ENCODE results near the gene CTDSP1.

Gene CTDSP1

GRCh38 chr2:218362606-218363005 is 37.1 kb upstream of the CTDSP1 start:
- Histone ChIP-seq H3K36me3 (ENCODE audit: control insufficient read depth, insufficient read depth, low read length) (no peaks in the 10 kb centered on the region), H3K27me3 (replicated peaks; ENCODE audit: control insufficient read depth, insufficient read depth, low read length) (no peaks in the 10 kb centered on the region), H3K4me3 (replicated peaks; ENCODE audit: low read depth, low read length) (no peak overlapping the region)
- peak; percentile 36 for DNase-seq (ENCODE audit: extremely low read depth, insufficient read length)
- TF ChIP-seq CTCF (IDR thresholded peaks at IDR 0.05; ENCODE audit: insufficient read depth, low read length, poor library complexity, severe bottlenecking), result no peak

DNA sequence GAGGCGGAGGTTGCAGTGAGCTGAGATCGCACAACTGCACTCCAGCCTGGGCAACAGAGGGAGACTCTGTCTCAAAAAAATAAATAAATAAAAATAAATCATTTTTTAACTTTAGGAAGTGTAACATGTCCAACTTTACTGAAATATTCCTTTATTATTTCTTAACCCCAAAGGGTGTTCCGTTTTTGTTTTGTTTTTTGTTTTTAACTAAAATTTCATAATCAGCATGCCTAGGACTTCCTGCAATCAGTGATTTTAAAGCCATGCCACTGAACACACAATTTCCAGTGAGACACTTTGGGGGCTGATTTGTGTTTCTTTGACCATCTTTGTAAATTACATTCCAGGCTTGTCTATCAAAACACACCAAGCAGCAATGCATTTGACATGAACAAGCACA is 35.9 kb upstream of the CTDSP1 start:
- TF ChIP-seq CTCF (IDR thresholded peaks at IDR 0.05; ENCODE audit: insufficient read depth, low read length, poor library complexity, severe bottlenecking), result no peak
- no peaks in the 10 kb centered on the region for H3K27me3 ChIP-seq (replicated peaks; ENCODE audit: control insufficient read depth, insufficient read depth, low read length)
- H3K36me3 ChIP-seq (ENCODE audit: control insufficient read depth, insufficient read depth, low read length), result no peaks in the 10 kb centered on the region

DNA sequence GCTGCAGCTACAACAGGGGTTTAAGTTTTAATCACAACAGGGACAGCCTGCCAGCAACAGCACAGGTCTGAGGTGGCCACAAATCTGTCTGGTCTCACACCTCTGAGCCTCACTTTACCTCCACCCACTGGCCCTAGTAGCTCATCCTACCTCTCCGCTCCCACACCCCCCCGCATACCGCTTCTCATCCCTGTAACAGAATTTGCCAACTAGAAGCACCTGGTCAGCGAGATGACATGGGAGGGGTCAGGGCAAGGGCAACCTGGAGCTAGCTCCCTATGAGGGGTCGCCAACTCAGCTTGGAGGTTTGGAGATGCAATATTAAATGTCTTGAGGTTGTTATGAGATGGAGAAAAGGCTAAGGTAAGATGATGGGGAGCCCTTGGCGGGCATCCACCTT is 35.5 kb upstream of the CTDSP1 start:
- Histone ChIP-seq H3K4me3 (replicated peaks; ENCODE audit: low read depth, low read length) (no peak overlapping the region), H3K36me3 (ENCODE audit: control insufficient read depth, insufficient read depth, low read length) (no peaks in the 10 kb centered on the region), H3K27me3 (replicated peaks; ENCODE audit: control insufficient read depth, insufficient read depth, low read length) (no peaks in the 10 kb centered on the region)
- DNase-seq (ENCODE audit: extremely low read depth, insufficient read length), result no peak
- TF ChIP-seq CTCF (IDR thresholded peaks at IDR 0.05; ENCODE audit: insufficient read depth, low read length, poor library complexity, severe bottlenecking), result no peak

More for the DNA sequence above, 35.9 kb upstream of the CTDSP1 start:
- DNase-seq (ENCODE audit: extremely low read depth, insufficient read length), result no peak
- no peak overlapping the region for H3K4me3 ChIP-seq (replicated peaks; ENCODE audit: low read depth, low read length)

DNA sequence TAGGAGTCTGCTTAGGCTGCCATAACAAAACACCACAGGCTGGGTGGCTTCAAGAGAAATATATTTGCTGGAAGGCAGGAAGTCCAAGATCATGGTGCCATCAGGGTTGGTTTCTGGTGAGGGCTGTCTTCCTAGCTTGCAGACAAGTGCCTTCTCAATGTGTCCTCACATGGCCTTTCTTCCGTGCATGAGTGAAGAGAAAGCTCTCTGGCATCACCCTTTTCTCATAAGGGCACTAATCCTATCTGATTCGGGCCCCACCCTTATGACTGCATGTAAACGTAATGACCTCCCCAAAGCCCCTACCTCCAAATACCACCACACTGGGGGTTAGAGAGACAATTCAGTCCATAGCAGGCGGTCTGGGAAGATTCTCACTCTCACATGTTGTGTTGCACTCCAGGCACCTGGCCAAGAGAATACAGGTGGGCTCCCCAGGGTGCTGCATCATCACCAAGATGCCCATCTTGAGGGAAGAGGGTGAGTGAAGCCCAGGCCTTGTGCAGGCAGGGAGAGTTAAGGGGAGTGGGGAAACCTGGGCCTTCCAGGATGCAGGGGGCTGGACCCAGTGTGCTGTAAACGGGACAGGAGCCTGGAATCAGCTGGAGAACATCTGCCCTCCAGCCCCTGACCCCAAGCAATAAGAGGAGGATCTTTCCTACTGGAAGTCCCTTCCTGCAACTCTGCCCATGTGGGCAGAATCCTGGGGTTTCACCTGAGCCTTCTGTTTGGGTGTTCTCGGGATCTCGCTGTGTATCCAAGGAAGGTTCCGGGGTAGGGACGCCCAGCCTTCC is 32.9 kb upstream of the CTDSP1 start:
- H3K36me3 ChIP-seq (ENCODE audit: control insufficient read depth, insufficient read depth, low read length), result no peaks in the 10 kb centered on the region
- no peak for DNase-seq (ENCODE audit: extremely low read depth, insufficient read length)
- peak overlapping the region; percentile 77 for H3K4me3 ChIP-seq (replicated peaks; ENCODE audit: low read depth, low read length)
- TF ChIP-seq CTCF (IDR thresholded peaks at IDR 0.05; ENCODE audit: insufficient read depth, low read length, poor library complexity, severe bottlenecking), result no peak
- no peaks in the 10 kb centered on the region for H3K27me3 ChIP-seq (replicated peaks; ENCODE audit: control insufficient read depth, insufficient read depth, low read length)

DNA sequence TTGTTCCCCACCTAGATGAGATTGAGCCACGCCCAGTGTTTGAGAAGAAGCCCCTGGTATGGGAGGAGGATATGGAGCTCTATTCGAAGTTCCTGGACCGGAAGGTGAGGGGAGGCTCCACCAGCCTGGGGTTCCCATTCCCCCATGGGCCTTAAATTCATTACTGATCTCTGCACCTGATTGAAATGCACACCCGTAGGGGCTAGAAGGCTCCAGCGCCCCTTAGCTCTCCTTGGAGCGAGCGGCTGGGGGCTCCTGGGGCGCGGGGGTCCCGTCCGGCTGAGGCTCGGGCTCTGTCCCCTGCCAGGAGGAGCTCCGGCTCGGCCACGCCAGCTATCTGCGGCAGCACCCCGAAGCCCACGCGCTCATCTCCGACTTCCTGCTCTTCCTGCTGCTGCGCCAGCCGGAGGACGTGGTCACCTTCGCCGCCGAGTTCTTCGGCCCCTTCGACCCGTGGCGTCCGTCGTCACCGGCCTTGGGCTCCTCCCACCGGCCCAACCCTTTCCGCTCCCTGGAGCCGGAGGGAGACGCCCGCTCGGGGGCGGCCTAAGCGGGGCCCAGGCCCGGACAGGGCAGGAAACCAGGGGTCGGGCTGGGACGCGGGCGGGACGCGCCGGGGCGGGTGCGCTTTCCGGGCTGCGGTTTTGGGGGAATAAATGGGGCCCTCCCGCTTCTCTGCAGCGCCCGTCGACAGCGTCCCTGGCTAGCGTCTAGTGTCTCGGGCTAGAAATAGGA is 32.1 kb upstream of the CTDSP1 start:
- no peaks in the 10 kb centered on the region for H3K36me3 ChIP-seq (ENCODE audit: control insufficient read depth, insufficient read depth, low read length)
- TF ChIP-seq CTCF (IDR thresholded peaks at IDR 0.05; ENCODE audit: insufficient read depth, low read length, poor library complexity, severe bottlenecking), result no peak
- DNase-seq (ENCODE audit: extremely low read depth, insufficient read length), result peak; percentile 89
- H3K4me3 ChIP-seq (replicated peaks; ENCODE audit: low read depth, low read length), result peak overlapping the region; percentile 77
- no peaks in the 10 kb centered on the region for H3K27me3 ChIP-seq (replicated peaks; ENCODE audit: control insufficient read depth, insufficient read depth, low read length)

Data from GM06990 (cell line).